IMR-90 (cell line): Measurements from ENCODE around the gene TENM4.

Experiments
- CEBPB ChIP-seq: IDR thresholded peaks from 2 replicates; pipeline ENCODE4 v1.6.1; 2012; ENCODE audit warnings: low read depth, low read length, improper control_type of control experiment
- MAZ ChIP-seq: IDR thresholded peaks from 2 replicates; pipeline ENCODE4 v1.6.1; 2012; ENCODE audit warnings: low read depth, mild to moderate bottlenecking, low read length, improper control_type of control experiment, moderate library complexity, borderline replicate concordance
- MXI1 ChIP-seq: IDR thresholded peaks from 2 replicates; pipeline ENCODE4 v1.6.1; 2012; ENCODE audit warnings: low read depth, mild to moderate bottlenecking, low read length, moderate library complexity, borderline replicate concordance
- POLR2A ChIP-seq: IDR thresholded peaks from 2 replicates; pipeline ENCODE4 v1.6.1; 2012; ENCODE audit warnings: mild to moderate bottlenecking, low read depth, low read length
- RCOR1 ChIP-seq: IDR thresholded peaks from 2 replicates; pipeline ENCODE4 v1.6.1; 2012; ENCODE audit warnings: mild to moderate bottlenecking, low read length, improper control_type of control experiment; ENCODE audit not compliant: insufficient replicate concordance
- TF ChIP-seq, protein P1 (sequence below): fragments of 150-350 bp; IDR thresholded peaks from 2 replicates; pipeline ENCODE4 v1.6.1; 2016; ENCODE audit warnings: low read depth, mild to moderate bottlenecking, low read length, moderate library complexity, borderline replicate concordance
- TF ChIP-seq, protein P2 (sequence below): conservative IDR thresholded peaks from 2 replicates; pipeline ENCODE4 v1.5.1; 2012; ENCODE audit warnings: mild to moderate bottlenecking, low read depth, low read length, improper control_type of control experiment

DNA sequence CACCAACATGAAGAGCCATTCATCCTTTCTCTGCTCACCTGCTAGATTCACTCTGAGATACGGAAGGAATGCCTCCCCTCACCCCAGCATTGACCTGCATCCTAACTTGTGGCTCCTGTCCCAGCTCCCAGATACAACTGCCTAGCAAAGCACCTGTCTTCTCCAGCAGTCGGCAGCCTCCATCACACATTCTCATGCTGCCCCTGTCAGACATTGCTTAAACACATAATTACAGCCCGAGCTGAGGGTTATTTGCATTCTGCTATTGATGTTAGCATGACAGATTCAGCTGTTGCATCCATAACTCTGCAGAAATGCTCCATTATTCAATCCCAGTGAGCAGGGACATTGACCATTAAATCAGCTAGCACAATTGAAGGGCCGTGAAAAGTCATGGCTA lies 681.8 kb downstream of the TENM4 start:
- TF ChIP-seq, protein P1, sequence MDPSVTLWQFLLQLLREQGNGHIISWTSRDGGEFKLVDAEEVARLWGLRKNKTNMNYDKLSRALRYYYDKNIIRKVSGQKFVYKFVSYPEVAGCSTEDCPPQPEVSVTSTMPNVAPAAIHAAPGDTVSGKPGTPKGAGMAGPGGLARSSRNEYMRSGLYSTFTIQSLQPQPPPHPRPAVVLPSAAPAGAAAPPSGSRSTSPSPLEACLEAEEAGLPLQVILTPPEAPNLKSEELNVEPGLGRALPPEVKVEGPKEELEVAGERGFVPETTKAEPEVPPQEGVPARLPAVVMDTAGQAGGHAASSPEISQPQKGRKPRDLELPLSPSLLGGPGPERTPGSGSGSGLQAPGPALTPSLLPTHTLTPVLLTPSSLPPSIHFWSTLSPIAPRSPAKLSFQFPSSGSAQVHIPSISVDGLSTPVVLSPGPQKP = no peak
- TF ChIP-seq POLR2A (no peak), MXI1 (no peak), CEBPB (no peak), RCOR1 (no peak), MAZ (no peak)
- TF ChIP-seq, protein P2, sequence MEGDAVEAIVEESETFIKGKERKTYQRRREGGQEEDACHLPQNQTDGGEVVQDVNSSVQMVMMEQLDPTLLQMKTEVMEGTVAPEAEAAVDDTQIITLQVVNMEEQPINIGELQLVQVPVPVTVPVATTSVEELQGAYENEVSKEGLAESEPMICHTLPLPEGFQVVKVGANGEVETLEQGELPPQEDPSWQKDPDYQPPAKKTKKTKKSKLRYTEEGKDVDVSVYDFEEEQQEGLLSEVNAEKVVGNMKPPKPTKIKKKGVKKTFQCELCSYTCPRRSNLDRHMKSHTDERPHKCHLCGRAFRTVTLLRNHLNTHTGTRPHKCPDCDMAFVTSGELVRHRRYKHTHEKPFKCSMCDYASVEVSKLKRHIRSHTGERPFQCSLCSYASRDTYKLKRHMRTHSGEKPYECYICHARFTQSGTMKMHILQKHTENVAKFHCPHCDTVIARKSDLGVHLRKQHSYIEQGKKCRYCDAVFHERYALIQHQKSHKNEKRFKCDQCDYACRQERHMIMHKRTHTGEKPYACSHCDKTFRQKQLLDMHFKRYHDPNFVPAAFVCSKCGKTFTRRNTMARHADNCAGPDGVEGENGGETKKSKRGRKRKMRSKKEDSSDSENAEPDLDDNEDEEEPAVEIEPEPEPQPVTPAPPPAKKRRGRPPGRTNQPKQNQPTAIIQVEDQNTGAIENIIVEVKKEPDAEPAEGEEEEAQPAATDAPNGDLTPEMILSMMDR = no peak
